Lower leg skin (tissue), 3 donors: ENCODE data around the gene WBP4.

ENCODE experiments used
- POLR2A ChIP-seq, 2 donors: fragments of 450-650 bp; IDR thresholded peaks; one replicate each; pipeline ENCODE4 v1.6.1; 2016 to 2017; ENCODE audit warnings: antibody characterized with exemption in 2 of 2, mild to moderate bottlenecking in 1 of 2, moderate library complexity in 1 of 2
- TF ChIP-seq, protein P1 (sequence below), 3 donors: fragments of 450-650 bp; IDR thresholded peaks; one replicate each; pipeline ENCODE4 v1.5.1; 2016; ENCODE audit warnings: antibody characterized with exemption in 3 of 3, mild to moderate bottlenecking in 3 of 3, moderate library complexity in 2 of 3

DNA sequence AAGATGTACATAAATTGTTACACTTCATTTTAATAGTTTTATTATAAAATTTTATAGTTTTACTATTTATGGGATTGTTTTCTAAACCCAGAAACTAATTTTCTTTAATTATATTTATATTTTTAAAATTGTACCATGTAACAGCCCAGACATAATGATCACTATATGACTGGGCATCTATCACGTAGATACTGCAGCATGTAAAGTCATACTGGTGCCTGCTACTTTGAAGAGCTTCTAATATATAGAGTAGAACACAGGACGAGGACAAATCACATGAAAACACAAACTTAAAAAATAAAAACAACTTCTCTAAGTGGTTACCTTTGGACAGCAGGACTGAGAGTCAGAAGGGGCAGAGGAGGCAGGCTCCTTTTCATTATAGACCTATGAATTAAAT, 47.5 kb upstream of the WBP4 start:
- TF ChIP-seq, protein P1, sequence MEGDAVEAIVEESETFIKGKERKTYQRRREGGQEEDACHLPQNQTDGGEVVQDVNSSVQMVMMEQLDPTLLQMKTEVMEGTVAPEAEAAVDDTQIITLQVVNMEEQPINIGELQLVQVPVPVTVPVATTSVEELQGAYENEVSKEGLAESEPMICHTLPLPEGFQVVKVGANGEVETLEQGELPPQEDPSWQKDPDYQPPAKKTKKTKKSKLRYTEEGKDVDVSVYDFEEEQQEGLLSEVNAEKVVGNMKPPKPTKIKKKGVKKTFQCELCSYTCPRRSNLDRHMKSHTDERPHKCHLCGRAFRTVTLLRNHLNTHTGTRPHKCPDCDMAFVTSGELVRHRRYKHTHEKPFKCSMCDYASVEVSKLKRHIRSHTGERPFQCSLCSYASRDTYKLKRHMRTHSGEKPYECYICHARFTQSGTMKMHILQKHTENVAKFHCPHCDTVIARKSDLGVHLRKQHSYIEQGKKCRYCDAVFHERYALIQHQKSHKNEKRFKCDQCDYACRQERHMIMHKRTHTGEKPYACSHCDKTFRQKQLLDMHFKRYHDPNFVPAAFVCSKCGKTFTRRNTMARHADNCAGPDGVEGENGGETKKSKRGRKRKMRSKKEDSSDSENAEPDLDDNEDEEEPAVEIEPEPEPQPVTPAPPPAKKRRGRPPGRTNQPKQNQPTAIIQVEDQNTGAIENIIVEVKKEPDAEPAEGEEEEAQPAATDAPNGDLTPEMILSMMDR (IDR thresholded peaks at IDR 0.05), result no peak
- no peak for TF ChIP-seq POLR2A (IDR thresholded peaks at IDR 0.05)
